Loucy (cell line): ENCODE measurements around the gene ALKBH5.

Experiments used
- H2AFZ ChIP-seq: fragments of 200-600 bp; sonication (generic); 2 replicates; pipeline ENCODE4 v1.6.0; 2016; ENCODE audit warnings: antibody characterized with exemption, mild to moderate bottlenecking, low read length, moderate library complexity
- H3F3A ChIP-seq: fragments of 200-600 bp; 2 replicates; pipeline ENCODE4 v1.6.0; 2016; ENCODE audit warnings: antibody characterized with exemption, low read depth, mild to moderate bottlenecking
- H3K27me3 ChIP-seq: fragments of 200-600 bp; sonication (generic); 2 replicates; pipeline ENCODE4 v1.6.1; 2014; ENCODE audit warnings: low read length, mild to moderate bottlenecking; ENCODE audit not compliant: insufficient read depth, poor library complexity, severe bottlenecking
- H3K36me3 ChIP-seq: fragments of 200-600 bp; sonication (generic); 2 replicates; pipeline ENCODE4 v1.6.1; 2016; ENCODE audit warnings: low read length; ENCODE audit not compliant: insufficient read depth
- H3K4me1 ChIP-seq: fragments of 200-600 bp; sonication (generic); 2 replicates; pipeline ENCODE4 v1.5.1; 2014; ENCODE audit warnings: low read length, mild to moderate bottlenecking; ENCODE audit not compliant: insufficient read depth, poor library complexity, severe bottlenecking
- H3K4me2 ChIP-seq: fragments of 200-600 bp; sonication (generic); 2 replicates; pipeline ENCODE4 v1.6.0; 2014; ENCODE audit warnings: antibody characterized with exemption, low read length, low read depth, mild to moderate bottlenecking; ENCODE audit not compliant: poor library complexity, severe bottlenecking
- H3K4me3 ChIP-seq: fragments of 200-600 bp; sonication (generic); 2 replicates; pipeline ENCODE4 v1.5.1; 2014; ENCODE audit warnings: low read length, mild to moderate bottlenecking, mixed read lengths; ENCODE audit not compliant: poor library complexity, severe bottlenecking
- H3K79me2 ChIP-seq: fragments of 200-600 bp; sonication (generic); 2 replicates; pipeline ENCODE4 v1.6.1; 2014; ENCODE audit warnings: low read length; ENCODE audit not compliant: insufficient read depth
- H3K9ac ChIP-seq: fragments of 200-600 bp; sonication (generic); 2 replicates; pipeline ENCODE4 v1.6.0; 2014; ENCODE audit warnings: mild to moderate bottlenecking, low read depth, low read length, moderate library complexity; ENCODE audit not compliant: poor library complexity, severe bottlenecking
- H3K9me2 ChIP-seq: fragments of 200-600 bp; sonication (generic); replicated peaks from 2 replicates; pipeline ENCODE4 v1.6.1; 2016; ENCODE audit warnings: low read depth, low read length, mixed read lengths
- H3K9me3 ChIP-seq: fragments of 200-600 bp; sonication (generic); 2 replicates; pipeline ENCODE4 v1.6.1; 2014; ENCODE audit warnings: mild to moderate bottlenecking, antibody characterized with exemption, low read length, low read depth; ENCODE audit not compliant: insufficient read depth
- H4K20me1 ChIP-seq: fragments of 200-600 bp; sonication (generic); 2 replicates; pipeline ENCODE4 v1.6.0; 2014; ENCODE audit warnings: antibody characterized with exemption, low read length, mild to moderate bottlenecking; ENCODE audit not compliant: insufficient read depth, poor library complexity, severe bottlenecking
- EZH2phosphoT487 ChIP-seq: fragments of 200-600 bp; IDR thresholded peaks from 2 replicates; pipeline ENCODE4 v1.6.1; 2018; ENCODE audit warnings: antibody characterized with exemption, mild to moderate bottlenecking, moderate library complexity, borderline replicate concordance
- TF ChIP-seq, protein P1 (sequence below): fragments of 200-600 bp; sonication (generic); conservative IDR thresholded peaks from 2 replicates; pipeline ENCODE4 v1.5.1; 2014; ENCODE audit warnings: mild to moderate bottlenecking, antibody characterized with exemption, low read length

ALKBH5 gene

GRCh38 chr17:18198530-18198929 is 14.9 kb downstream of the ALKBH5 start:
- no peaks in the 10 kb centered on the region for H3K9me2 ChIP-seq
- no peaks in the 10 kb centered on the region for H3K9me3 ChIP-seq
- H4K20me1 ChIP-seq, result peaks cover 73% of the 10 kb centered on the region
- TF ChIP-seq, protein P1, sequence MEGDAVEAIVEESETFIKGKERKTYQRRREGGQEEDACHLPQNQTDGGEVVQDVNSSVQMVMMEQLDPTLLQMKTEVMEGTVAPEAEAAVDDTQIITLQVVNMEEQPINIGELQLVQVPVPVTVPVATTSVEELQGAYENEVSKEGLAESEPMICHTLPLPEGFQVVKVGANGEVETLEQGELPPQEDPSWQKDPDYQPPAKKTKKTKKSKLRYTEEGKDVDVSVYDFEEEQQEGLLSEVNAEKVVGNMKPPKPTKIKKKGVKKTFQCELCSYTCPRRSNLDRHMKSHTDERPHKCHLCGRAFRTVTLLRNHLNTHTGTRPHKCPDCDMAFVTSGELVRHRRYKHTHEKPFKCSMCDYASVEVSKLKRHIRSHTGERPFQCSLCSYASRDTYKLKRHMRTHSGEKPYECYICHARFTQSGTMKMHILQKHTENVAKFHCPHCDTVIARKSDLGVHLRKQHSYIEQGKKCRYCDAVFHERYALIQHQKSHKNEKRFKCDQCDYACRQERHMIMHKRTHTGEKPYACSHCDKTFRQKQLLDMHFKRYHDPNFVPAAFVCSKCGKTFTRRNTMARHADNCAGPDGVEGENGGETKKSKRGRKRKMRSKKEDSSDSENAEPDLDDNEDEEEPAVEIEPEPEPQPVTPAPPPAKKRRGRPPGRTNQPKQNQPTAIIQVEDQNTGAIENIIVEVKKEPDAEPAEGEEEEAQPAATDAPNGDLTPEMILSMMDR, result no peak
- no peak for TF ChIP-seq EZH2phosphoT487
- H3K4me1 ChIP-seq, result peaks cover 10% of the 10 kb centered on the region
- H3K27me3 ChIP-seq, result no peaks in the 10 kb centered on the region
- H3K4me2 ChIP-seq, result no peak overlapping the region
- no peaks in the 10 kb centered on the region for H3F3A ChIP-seq
- H2AFZ ChIP-seq, result no peak overlapping the region
- H3K79me2 ChIP-seq, result peaks cover 93% of the 10 kb centered on the region
- H3K36me3 ChIP-seq, result peaks cover 89% of the 10 kb centered on the region; the same call in 1 of the 2 replicates
- no peak overlapping the region for H3K4me3 ChIP-seq
- no peak overlapping the region for H3K9ac ChIP-seq

DNA sequence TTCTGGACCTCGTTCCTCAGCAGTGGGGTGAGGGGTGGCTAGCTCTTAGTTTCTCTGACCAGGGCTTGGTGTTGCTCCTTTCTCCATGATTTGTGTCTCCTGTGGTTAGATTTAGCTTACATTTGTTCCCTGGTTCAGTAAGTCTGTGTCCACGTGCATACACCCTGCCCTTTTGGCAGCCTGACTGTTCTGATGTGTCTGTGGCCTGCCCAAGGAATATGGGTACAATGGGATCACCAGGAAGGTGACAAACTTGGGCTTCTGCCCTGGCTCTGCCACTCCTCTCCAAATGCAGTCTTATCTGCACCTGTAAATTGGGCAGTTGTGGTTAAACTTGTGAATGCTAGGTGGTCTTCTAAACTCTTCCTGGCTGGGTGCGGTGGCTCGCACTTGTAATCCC is 17.5 kb downstream of the ALKBH5 start:
- peaks cover 92% of the 10 kb centered on the region for H3K79me2 ChIP-seq
- peaks cover 7% of the 10 kb centered on the region for H3K4me1 ChIP-seq
- H2AFZ ChIP-seq, result no peak overlapping the region
- TF ChIP-seq EZH2phosphoT487, result no peak
- TF ChIP-seq, protein P1, result no peak
- H3K9me2 ChIP-seq, result no peaks in the 10 kb centered on the region
- H3K4me3 ChIP-seq, result no peak overlapping the region
- no peaks in the 10 kb centered on the region for H3K9me3 ChIP-seq
- H3K4me2 ChIP-seq, result no peak overlapping the region
- no peaks in the 10 kb centered on the region for H3F3A ChIP-seq
- peaks cover 93% of the 10 kb centered on the region; the same call in 1 of the 2 replicates for H3K36me3 ChIP-seq
- H4K20me1 ChIP-seq, result peaks cover 72% of the 10 kb centered on the region
- H3K9ac ChIP-seq, result no peak overlapping the region
- no peaks in the 10 kb centered on the region for H3K27me3 ChIP-seq

GRCh38 chr17:18203308-18203707 is 19.7 kb downstream of the ALKBH5 start:
- Histone ChIP-seq H3K4me3 (no peak overlapping the region), H3K9ac (no peak overlapping the region), H3K9me2 (no peaks in the 10 kb centered on the region), H3K36me3 (peaks cover 93% of the 10 kb centered on the region; the same call in 1 of the 2 replicates), H3K27me3 (no peaks in the 10 kb centered on the region), H2AFZ (no peak overlapping the region), H4K20me1 (peaks cover 58% of the 10 kb centered on the region), H3K9me3 (no peaks in the 10 kb centered on the region), H3K79me2 (peaks cover 72% of the 10 kb centered on the region), H3K4me2 (no peak overlapping the region), H3F3A (no peaks in the 10 kb centered on the region), H3K4me1 (peaks cover 7% of the 10 kb centered on the region)
- TF ChIP-seq, protein P1, result no peak
- no peak for TF ChIP-seq EZH2phosphoT487
